HG02884 (cell line): ENCODE results near the gene TP63.

Experiments used
- ATAC-seq: cut with Tn5 transposase; IDR thresholded peaks from one replicate; pipeline ENCODE4 v1.9.1; 2021; ENCODE audit warnings: mild to moderate bottlenecking, moderate library complexity; ENCODE audit not compliant: unreplicated experiment

Gene TP63

DNA sequence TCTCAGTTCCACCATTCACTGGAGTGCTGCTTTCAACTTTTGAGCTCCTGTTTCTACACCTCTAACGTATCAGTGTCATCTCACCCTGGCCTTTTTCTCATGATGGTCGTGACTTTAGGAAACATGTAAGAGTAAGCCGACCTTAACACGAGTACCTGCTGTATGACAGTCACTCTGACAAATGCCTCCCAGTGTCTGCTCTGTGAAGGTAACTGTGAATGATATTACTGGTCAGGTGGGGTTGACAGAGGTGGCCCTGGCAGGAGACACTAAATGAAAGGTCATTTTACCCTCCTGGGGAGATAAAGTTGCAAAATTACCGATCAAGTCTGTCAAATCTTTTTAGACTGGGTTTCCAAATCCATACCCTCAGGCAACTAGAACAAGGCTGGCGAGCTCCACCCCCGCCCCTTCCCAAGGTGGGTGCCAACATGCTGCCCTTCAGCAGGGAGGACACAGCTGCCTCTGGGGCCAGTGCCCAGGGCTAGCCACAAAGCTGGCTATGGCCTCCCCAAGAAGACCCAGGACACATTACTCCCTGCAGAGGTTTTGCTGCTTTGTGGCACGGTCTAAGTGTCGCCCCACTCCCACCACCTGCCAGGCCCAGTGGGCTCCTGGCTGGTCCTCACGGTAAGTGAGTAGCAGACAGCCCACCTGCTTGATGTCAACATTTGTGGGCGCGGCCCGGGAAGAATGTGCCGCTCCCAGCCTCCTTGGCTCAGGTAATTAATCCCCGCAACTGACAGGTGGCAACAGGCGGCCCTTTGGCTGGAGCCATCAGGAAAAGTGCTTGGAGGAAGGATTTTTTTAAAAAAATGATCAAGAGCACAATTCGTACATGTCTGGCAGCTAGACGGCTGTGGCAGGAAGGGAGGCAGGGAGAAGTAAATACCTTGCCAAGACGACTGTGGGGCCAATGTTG lies 211.8 kb downstream of the TP63 start:
- ATAC-seq: no peak

GRCh38 chr3:189845069-189845468 lies 213.9 kb downstream of the TP63 start:
- ATAC-seq: no peak

- no peak for ATAC-seq
Measured at GRCh38 chr3:189848395-189849040, 217.3 kb downstream of the TP63 start.

GRCh38 chr3:189849262-189849661 lies 218.1 kb downstream of the TP63 start:
- no peak for ATAC-seq

GRCh38 chr3:189851682-189852081 lies 220.5 kb downstream of the TP63 start:
- no peak for ATAC-seq

GRCh38 chr3:189853906-189854305 lies 222.7 kb downstream of the TP63 start:
- no peak for ATAC-seq

GRCh38 chr3:189860296-189860695 lies 229.1 kb downstream of the TP63 start:
- no peak for ATAC-seq

DNA sequence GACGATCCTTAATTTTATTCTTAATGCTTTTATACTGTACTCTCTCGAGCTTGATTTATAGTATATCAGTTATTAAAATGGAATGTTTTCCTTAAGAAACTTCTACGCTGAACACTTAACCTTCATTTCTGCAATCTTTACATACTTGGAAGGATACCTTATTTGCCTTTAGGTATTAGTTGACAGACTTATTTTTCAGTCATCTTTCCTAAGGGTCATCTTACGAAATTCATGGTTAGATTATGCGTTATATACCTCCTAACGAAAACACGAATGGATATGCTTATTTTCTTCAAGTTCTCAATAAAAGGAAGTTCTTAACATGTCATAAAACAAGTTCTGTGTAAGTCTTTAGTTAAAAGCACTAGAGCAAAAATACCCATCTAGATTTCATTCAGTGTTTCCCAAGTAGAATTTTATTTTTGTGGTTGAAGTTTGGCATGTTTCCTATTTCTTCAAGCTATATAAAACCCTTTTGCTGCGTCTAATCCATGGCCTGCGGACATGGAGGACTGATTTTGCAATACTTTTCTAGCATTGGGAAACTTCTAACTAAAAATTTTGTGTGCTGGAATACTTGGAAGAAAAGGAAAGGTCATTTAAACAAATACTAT lies 231.3 kb downstream of the TP63 start:
- ATAC-seq: no peak

GRCh38 chr3:189863031-189863430 lies 231.8 kb downstream of the TP63 start:
- ATAC-seq: no peak

- no peak for ATAC-seq
Measured at GRCh38 chr3:189868061-189868460, 236.9 kb downstream of the TP63 start.

GRCh38 chr3:189869165-189869564 lies 238.0 kb downstream of the TP63 start:
- no peak for ATAC-seq

- ATAC-seq: no peak
Measured at GRCh38 chr3:189871418-189871817, 240.2 kb downstream of the TP63 start.

DNA sequence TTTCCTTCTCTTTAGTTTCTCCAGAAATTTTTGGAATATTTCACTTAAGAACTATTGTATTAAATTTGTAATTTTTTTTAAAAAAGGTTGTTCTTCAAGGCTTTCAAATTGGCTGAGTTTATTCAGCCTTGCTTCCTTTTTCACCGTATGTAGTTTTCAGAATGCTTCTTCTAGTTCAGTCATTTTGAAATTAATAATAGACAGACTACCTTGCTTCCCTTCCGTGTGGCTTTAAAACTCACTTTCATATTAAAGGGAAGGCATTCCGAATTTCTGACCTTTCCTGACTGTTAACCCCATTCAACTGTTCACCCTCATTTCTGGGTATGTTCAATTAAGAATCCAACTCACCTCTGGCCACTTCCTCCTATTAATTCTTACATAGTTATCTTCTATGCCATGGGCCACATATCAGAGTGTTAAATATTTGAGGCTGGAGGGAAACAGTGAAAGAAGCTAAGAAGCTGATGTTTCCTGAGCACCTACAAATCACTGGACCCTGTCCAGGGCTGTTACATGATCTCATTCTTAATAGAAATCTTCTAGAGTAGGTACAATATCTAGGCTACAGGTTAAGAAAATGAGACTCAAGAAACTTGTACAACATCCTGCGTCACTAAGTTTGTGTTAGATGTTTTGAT lies 252.0 kb downstream of the TP63 start:
- ATAC-seq: no peak

- ATAC-seq: no peak
Measured at GRCh38 chr3:189890496-189890895, 259.3 kb downstream of the TP63 start.

GRCh38 chr3:189896533-189896932 lies 265.3 kb downstream of the TP63 start:
- ATAC-seq: no peak

GRCh38 chr3:189897406-189897805 lies 266.2 kb downstream of the TP63 start:
- no peak for ATAC-seq

GRCh38 chr3:189898559-189899153 lies 267.5 kb downstream of the TP63 start:
- no peak for ATAC-seq

GRCh38 chr3:189899186-189899585 lies 268.0 kb downstream of the TP63 start:
- no peak for ATAC-seq

GRCh38 chr3:189900578-189900977 lies 269.4 kb downstream of the TP63 start:
- no peak for ATAC-seq

DNA sequence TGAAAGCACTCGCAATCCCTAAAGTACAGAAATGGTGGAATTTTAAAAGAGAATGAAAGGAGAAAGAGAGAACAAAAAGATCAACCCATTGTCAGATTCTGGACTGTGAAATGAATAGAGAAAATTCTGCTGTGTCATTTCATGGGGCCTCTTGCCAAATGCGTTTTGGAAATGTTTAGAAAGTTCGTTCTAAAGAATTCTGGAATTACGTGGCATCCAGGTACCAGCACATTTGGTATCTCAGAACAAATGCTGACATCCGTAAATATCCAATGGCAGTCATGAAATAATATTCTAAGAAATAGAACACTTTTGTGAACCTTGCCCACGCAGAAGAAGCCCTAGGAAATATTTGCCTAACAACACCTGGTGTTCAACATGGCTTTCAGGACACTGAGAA lies 270.3 kb downstream of the TP63 start:
- no peak for ATAC-seq
